HG02970 (cell line): Measurements from ENCODE around the gene C11orf86.
"Not testable (repeated sequence)": the region's sequence is repeated elsewhere in the genome, so short reads cannot be mapped to it uniquely, and the experiment has no call there.

Source experiments
- ATAC-seq: cut with Tn5 transposase; IDR thresholded peaks from one replicate; pipeline ENCODE4 v1.9.1; 2021; ENCODE audit warnings: mild to moderate bottlenecking, moderate library complexity, moderate number of reproducible peaks; ENCODE audit not compliant: unreplicated experiment, low FRiP score

Gene C11orf86

GRCh38 chr11:66974724-66975404 is at the start of gene C11orf86:
C11orf86 (plus strand) TSS chr11:66975304; CDS start chr11:66975363, 59 bp downstream.
- ATAC-seq = no peak

GRCh38 chr11:66929753-66930152 is 45.4 kb upstream of the C11orf86 start:
- no peak for ATAC-seq

- ATAC-seq = no peak
Measured at GRCh38 chr11:66932543-66932942, 42.6 kb upstream of the C11orf86 start.

GRCh38 chr11:66933531-66933930 is 41.6 kb upstream of the C11orf86 start:
- no peak for ATAC-seq

GRCh38 chr11:66934950-66935779 is 39.9 kb upstream of the C11orf86 start:
- no peak for ATAC-seq

- no peak for ATAC-seq
Measured at GRCh38 chr11:66936311-66936711, 38.8 kb upstream of the C11orf86 start.

GRCh38 chr11:66937193-66937733 is 37.8 kb upstream of the C11orf86 start:
- ATAC-seq = no peak

- no peak for ATAC-seq
Measured at GRCh38 chr11:66938582-66939135, 36.4 kb upstream of the C11orf86 start.

- ATAC-seq = no peak
Measured at GRCh38 chr11:66950112-66950535, 25.0 kb upstream of the C11orf86 start.

- no peak for ATAC-seq
Measured at GRCh38 chr11:66951135-66951534, 24.0 kb upstream of the C11orf86 start.

- no peak for ATAC-seq
Measured at GRCh38 chr11:66951927-66952337, 23.2 kb upstream of the C11orf86 start.

GRCh38 chr11:66953081-66953833 is 21.8 kb upstream of the C11orf86 start:
- no peak for ATAC-seq

- no peak for ATAC-seq
Measured at GRCh38 chr11:66956689-66957290, 18.3 kb upstream of the C11orf86 start.

- no peak for ATAC-seq
Measured at GRCh38 chr11:66957971-66958231, 17.2 kb upstream of the C11orf86 start.

GRCh38 chr11:66958232-66958955 is 16.7 kb upstream of the C11orf86 start, which contains the start of gene PC:
PC (minus strand) TSS chr11:66958383; CDS start chr11:66872159, 86,224 bp downstream.
- ATAC-seq = peak; percentile 88

- ATAC-seq = no peak
Measured at GRCh38 chr11:66958956-66959274, 16.2 kb upstream of the C11orf86 start.

- ATAC-seq = not testable (repeated sequence)
Measured at GRCh38 chr11:66961691-66962213, 13.4 kb upstream of the C11orf86 start.

GRCh38 chr11:66962247-66962646 is 12.9 kb upstream of the C11orf86 start:
- no peak for ATAC-seq

GRCh38 chr11:66962801-66963200 is 12.3 kb upstream of the C11orf86 start:
- no peak for ATAC-seq
